ENCODE measurements around the gene KNCN.
A peak's percentile ranks its signal among the peaks of the same experiment; 100 is the strongest.

The KNCN gene

DNA sequence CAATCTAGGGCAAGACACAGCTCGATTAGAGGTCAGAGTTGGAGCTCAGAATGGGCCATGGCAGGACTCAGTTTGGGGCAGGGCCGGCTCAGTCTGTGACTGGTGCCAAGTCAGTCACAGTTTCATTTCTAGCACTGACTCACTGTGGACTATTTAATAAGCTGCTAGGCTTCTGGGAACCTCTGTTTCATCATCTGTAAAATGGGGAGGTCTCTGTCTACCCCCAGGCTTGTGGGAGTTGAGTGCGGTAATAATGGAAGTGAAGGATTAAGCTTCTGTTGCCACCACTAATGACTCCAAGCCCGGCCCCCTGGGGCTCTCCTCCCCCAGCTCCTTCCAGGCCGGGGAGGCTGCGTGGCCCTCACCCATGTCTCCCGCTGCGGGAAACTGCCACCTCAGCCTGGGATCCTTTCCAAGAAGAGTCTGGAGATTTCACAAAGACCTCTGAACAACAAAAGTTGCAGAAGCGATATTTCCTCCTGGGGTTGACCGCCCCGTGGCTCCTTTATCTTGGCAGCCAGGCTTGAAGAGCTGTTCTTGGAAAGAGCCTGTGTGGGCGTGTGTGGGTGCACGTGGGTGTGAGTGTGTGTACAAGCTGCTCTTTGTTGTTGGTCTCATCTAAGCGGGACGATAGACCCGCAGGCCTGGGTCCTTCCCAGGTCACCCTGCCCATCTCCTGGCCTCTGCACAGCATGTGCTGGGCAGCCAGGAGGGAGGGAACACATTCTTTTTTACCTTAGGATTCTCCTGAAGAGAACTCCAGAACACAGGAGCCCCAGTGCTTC, 29.1 kb downstream of the KNCN start (continued):
- TF ChIP-seq EGR2 (tag by site-specific recombination; IDR thresholded peaks at IDR 0.05; ENCODE audit: low read depth) (peak; percentile 96), HOXD13 (CRISPR knock-in tag; IDR thresholded peaks at IDR 0.05; ENCODE audit: borderline replicate concordance) (no peak), ZNF514 (tag by site-specific recombination; IDR thresholded peaks at IDR 0.05) (no peak), ZNF169 (tag by site-specific recombination; IDR thresholded peaks at IDR 0.05) (no peak), ZNF558 (tag by site-specific recombination; IDR thresholded peaks at IDR 0.05) (no peak), ZSCAN23 (tag by site-specific recombination; IDR thresholded peaks at IDR 0.05) (no peak), ZBTB1 (tag by site-specific recombination; IDR thresholded peaks at IDR 0.05) (no peak), ZNF341 (tag by site-specific recombination; IDR thresholded peaks at IDR 0.05; ENCODE audit: low read depth) (peak; percentile 85), ZNF311 (tag by site-specific recombination; IDR thresholded peaks at IDR 0.05; ENCODE audit: borderline replicate concordance) (no peak), HOXA7 (CRISPR knock-in tag; IDR thresholded peaks at IDR 0.05; ENCODE audit: borderline replicate concordance) (no peak), ZNF121 (tag by site-specific recombination; IDR thresholded peaks at IDR 0.05) (no peak), ZNF223 (tag by site-specific recombination; IDR thresholded peaks at IDR 0.05) (no peak), ZNF391 (tag by site-specific recombination; IDR thresholded peaks at IDR 0.05; ENCODE audit: borderline replicate concordance, low read depth) (no peak), ZNF292 (tag by site-specific recombination; IDR thresholded peaks at IDR 0.05; ENCODE audit: borderline replicate concordance, low read depth) (no peak), MEIS1 (CRISPR knock-in tag; IDR thresholded peaks at IDR 0.05; ENCODE audit: borderline replicate concordance) (no peak), SALL2 (tag by site-specific recombination; IDR thresholded peaks at IDR 0.05; ENCODE audit: borderline replicate concordance) (no peak), SCRT2 (tag by site-specific recombination; IDR thresholded peaks at IDR 0.05) (no peak), YY2 (tag by site-specific recombination; IDR thresholded peaks at IDR 0.05) (no peak), ZFP41 (tag by site-specific recombination; IDR thresholded peaks at IDR 0.05; ENCODE audit: borderline replicate concordance) (no peak), ZNF830 (tag by site-specific recombination; IDR thresholded peaks at IDR 0.05; ENCODE audit: low read depth) (no peak), ZNF530 (tag by site-specific recombination; IDR thresholded peaks at IDR 0.05; ENCODE audit: low read depth) (no peak), ZNF138 (tag by site-specific recombination; IDR thresholded peaks at IDR 0.05; ENCODE audit: borderline replicate concordance) (no peak), ZFP69B (tag by site-specific recombination; IDR thresholded peaks at IDR 0.05) (no peak), ZNF239 (tag by site-specific recombination; IDR thresholded peaks at IDR 0.05) (no peak)
- TF ChIP-seq, protein P1, sequence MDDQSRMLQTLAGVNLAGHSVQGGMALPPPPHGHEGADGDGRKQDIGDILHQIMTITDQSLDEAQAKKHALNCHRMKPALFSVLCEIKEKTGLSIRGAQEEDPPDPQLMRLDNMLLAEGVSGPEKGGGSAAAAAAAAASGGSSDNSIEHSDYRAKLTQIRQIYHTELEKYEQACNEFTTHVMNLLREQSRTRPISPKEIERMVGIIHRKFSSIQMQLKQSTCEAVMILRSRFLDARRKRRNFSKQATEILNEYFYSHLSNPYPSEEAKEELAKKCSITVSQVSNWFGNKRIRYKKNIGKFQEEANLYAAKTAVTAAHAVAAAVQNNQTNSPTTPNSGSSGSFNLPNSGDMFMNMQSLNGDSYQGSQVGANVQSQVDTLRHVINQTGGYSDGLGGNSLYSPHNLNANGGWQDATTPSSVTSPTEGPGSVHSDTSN (CRISPR knock-in tag; IDR thresholded peaks at IDR 0.05): no peak
- TF ChIP-seq, protein P2, sequence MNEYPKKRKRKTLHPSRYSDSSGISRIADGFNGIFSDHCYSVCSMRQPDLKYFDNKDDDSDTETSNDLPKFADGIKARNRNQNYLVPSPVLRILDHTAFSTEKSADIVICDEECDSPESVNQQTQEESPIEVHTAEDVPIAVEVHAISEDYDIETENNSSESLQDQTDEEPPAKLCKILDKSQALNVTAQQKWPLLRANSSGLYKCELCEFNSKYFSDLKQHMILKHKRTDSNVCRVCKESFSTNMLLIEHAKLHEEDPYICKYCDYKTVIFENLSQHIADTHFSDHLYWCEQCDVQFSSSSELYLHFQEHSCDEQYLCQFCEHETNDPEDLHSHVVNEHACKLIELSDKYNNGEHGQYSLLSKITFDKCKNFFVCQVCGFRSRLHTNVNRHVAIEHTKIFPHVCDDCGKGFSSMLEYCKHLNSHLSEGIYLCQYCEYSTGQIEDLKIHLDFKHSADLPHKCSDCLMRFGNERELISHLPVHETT (tag by site-specific recombination; IDR thresholded peaks at IDR 0.05): no peak
- TF ChIP-seq, protein P3, sequence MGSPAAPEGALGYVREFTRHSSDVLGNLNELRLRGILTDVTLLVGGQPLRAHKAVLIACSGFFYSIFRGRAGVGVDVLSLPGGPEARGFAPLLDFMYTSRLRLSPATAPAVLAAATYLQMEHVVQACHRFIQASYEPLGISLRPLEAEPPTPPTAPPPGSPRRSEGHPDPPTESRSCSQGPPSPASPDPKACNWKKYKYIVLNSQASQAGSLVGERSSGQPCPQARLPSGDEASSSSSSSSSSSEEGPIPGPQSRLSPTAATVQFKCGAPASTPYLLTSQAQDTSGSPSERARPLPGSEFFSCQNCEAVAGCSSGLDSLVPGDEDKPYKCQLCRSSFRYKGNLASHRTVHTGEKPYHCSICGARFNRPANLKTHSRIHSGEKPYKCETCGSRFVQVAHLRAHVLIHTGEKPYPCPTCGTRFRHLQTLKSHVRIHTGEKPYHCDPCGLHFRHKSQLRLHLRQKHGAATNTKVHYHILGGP (tag by site-specific recombination; IDR thresholded peaks at IDR 0.05): peak; percentile 56; the same call in 1 of the 2 replicates
- TF ChIP-seq, protein P4, sequence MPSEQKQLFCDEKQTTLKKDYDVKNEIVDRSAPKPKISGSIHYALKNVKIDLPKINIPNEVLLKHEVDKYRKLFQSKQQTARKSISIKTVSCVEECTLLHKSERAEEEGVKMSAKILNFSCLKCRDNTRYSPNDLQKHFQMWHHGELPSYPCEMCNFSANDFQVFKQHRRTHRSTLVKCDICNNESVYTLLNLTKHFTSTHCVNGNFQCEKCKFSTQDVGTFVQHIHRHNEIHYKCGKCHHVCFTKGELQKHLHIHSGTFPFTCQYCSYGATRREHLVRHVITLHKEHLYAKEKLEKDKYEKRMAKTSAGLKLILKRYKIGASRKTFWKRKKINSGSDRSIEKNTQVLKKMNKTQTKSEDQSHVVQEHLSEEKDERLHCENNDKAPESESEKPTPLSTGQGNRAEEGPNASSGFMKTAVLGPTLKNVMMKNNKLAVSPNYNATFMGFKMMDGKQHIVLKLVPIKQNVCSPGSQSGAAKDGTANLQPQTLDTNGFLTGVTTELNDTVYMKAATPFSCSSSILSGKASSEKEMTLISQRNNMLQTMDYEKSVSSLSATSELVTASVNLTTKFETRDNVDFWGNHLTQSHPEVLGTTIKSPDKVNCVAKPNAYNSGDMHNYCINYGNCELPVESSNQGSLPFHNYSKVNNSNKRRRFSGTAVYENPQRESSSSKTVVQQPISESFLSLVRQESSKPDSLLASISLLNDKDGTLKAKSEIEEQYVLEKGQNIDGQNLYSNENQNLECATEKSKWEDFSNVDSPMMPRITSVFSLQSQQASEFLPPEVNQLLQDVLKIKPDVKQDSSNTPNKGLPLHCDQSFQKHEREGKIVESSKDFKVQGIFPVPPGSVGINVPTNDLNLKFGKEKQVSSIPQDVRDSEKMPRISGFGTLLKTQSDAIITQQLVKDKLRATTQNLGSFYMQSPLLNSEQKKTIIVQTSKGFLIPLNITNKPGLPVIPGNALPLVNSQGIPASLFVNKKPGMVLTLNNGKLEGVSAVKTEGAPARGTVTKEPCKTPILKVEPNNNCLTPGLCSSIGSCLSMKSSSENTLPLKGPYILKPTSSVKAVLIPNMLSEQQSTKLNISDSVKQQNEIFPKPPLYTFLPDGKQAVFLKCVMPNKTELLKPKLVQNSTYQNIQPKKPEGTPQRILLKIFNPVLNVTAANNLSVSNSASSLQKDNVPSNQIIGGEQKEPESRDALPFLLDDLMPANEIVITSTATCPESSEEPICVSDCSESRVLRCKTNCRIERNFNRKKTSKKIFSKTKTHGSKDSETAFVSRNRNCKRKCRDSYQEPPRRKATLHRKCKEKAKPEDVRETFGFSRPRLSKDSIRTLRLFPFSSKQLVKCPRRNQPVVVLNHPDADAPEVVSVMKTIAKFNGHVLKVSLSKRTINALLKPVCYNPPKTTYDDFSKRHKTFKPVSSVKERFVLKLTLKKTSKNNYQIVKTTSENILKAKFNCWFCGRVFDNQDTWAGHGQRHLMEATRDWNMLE (tag by site-specific recombination; conservative IDR thresholded peaks at IDR 0.05; ENCODE audit: low read depth): no peak
- TF ChIP-seq, protein P5, sequence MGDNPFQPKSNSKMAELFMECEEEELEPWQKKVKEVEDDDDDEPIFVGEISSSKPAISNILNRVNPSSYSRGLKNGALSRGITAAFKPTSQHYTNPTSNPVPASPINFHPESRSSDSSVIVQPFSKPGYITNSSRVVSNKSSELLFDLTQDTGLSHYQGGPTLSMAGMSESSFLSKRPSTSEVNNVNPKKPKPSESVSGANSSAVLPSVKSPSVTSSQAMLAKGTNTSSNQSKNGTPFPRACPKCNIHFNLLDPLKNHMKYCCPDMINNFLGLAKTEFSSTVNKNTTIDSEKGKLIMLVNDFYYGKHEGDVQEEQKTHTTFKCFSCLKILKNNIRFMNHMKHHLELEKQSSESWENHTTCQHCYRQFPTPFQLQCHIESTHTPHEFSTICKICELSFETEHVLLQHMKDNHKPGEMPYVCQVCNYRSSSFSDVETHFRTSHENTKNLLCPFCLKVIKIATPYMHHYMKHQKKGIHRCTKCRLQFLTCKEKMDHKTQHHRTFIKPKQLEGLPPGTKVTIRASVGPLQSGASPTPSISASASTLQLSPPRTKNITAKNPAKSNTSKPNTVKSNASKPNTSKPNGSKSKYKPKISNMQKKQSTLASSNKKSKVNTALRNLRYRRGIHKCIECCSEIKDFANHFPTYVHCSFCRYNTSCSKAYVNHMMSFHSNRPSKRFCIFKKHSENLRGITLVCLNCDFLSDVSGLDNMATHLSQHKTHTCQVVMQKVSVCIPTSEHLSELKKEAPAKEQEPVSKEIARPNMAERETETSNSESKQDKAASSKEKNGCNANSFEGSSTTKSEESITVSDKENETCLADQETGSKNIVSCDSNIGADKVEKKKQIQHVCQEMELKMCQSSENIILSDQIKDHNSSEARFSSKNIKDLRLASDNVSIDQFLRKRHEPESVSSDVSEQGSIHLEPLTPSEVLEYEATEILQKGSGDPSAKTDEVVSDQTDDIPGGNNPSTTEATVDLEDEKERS (tag by site-specific recombination; IDR thresholded peaks at IDR 0.05): no peak

Data from HEK293 (cell line).